Measurements from ENCODE around the gene SALL3.

Gene SALL3

DNA sequence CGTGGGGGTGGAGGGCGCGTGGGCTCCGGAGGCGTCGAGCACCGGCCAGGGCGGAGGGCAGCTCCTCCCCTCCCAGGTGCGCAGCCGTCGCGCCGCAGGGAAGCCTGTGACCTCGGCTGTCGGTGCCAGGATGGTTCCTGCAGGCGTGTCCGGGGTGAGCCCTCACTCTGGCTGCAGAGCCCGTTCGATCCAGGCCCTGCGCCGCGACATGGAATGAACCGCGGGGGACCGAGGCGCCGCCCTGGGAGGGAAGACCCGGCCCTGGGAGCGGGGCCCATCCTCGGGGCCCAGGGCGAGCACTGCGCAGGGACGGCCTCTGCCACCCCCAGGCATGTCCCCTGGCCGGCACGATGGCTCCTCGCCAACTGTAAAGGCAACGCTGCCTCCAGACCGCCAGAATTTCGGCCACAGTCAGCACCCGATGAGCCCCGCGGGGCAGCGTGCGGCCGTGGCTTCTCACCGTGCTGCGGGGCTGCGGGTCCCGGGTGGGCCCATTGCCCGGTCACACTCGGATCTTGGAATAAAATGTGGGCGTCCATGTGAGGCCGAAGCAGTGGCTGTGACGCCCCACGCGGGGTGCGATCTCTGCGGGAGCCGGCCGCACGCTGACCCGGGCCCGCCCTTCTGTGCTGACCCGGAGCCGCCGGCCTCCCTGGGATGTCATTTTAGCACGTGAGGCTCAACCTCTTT, 26.6 kb downstream of the SALL3 start:
- no peak for DNase-seq (ENCODE audit: low spot score)

- DNase-seq (ENCODE audit: low spot score), result no peak
Measured at GRCh38 chr18:79007440-79007839, 27.8 kb downstream of the SALL3 start.

- no peak for DNase-seq (ENCODE audit: low spot score)
Measured at GRCh38 chr18:79008356-79008940, 28.8 kb downstream of the SALL3 start.

DNA sequence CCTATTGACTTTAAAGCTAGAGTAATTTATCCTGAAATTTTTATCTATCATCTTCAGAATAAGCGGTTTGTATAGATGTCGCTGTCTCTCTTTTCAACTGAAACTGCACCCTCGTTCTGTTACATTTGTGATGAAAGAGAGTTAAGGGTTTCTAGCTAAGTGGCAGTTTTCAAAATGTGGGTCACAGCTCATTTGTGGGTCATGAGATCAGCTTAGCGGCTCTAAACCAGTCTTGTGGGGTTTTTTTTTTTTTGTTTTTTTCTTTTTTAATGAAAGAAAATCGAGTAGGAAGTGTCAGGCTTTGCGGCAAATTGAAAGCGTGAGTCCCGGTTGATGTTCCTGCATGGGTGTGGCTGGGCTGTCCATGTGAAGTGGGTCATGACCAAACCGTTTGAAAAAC, 31.2 kb downstream of the SALL3 start:
- DNase-seq (ENCODE audit: low spot score), result no peak

DNA sequence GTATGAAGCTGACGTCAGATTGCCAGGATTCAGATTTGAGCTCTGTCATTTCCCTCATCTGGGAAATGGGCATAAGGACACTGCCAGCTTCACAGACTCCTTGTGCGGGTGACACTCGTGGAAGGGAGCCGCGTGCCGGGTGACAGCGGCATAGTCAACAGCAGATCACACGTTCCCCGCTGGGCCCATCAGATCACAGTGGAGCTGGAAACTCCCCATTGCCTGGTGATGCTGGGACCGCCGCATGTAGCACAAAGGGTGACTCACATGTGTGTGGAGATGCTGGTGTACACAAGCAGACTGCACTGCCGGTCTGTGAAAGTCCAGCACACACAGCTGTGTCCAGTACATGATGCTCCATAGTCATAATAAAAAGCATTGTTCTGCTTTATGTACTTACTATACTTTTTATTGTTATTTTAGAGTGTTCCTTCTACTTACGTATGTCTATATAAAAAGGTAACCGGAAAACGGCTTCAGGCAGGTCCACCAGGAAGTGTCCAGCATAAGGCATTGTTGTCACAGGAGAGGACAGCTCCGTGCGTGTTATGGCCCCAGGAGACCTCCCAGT, 31.8 kb downstream of the SALL3 start:
- no peak for DNase-seq (ENCODE audit: low spot score)

- no peak for DNase-seq (ENCODE audit: low spot score)
Measured at GRCh38 chr18:79013869-79014268, 34.3 kb downstream of the SALL3 start.

- DNase-seq (ENCODE audit: low spot score), result no peak
Measured at GRCh38 chr18:79018911-79019310, 39.3 kb downstream of the SALL3 start.

GRCh38 chr18:79019881-79020280, 40.3 kb downstream of the SALL3 start:
- DNase-seq (ENCODE audit: low spot score), result no peak

- no peak for DNase-seq (ENCODE audit: low spot score)
Measured at GRCh38 chr18:79022603-79023002, 43.0 kb downstream of the SALL3 start.

DNA sequence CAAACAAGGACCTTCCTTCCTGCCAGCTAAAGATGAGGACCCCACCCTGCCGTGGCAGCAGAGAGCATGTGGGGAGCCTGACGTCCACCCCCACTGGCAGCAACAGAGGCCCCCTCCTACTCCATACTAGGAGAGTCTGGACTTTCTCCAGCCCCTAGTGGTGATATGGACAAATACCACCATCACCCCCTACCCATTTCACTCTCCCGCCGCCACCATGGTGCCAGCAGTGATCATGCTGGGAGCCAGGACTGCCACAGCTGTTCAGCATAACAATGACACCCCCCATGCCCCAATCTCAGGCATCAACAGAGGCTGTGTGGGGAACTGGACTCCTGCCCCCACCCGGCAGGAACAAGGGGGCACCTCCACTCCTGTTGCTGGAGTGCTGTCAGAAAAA, 46.9 kb downstream of the SALL3 start:
- DNase-seq (ENCODE audit: low spot score), result no peak

DNA sequence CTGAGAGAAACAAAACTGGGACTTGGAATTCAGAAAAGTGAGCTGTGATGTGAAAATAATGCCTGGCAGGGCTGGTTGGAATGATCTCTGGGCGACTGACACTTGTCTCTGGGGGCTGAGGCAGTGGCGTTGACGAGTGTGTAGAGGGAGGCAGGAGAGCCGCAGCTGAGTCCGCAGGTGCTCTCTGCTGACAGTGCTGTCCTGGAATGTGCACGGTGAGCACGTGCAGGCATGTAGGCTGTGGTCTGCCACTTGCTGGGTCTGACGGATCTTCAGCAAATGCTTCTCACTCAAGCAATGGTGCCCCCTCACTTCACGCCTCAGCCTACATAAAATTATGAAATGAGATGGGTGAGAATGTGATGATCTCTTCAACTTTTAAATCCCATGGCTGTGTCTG, 51.1 kb downstream of the SALL3 start:
- no peak for DNase-seq (ENCODE audit: low spot score)

- no peak for DNase-seq (ENCODE audit: low spot score)
Measured at GRCh38 chr18:79042276-79042675, 62.7 kb downstream of the SALL3 start.

GRCh38 chr18:79043288-79043687, 63.7 kb downstream of the SALL3 start:
- peak; percentile 30 for DNase-seq (ENCODE audit: low spot score)

DNA sequence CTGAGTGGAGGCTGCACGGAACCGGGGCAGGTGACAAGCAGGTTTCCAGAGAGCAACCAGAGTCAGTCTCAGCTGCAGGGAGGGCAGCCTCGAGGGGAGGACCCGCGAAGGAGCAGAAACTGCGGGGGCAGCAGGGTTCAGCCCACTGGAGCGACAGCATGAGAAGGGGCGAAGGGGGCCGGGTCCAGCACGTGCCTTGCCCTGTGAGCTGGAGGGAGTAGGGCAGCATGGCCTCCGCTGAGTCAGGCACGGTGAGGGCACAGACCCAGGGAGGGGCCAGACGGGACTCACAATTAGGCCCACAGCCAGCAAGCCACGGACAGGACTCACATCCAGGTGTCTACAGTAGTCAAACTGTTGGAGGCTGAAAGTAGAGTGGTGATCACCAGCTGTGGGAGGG, 66.9 kb downstream of the SALL3 start:
- no peak for DNase-seq (ENCODE audit: low spot score)

GRCh38 chr18:79047556-79048244, 68.1 kb downstream of the SALL3 start:
- no peak for DNase-seq (ENCODE audit: low spot score)

- no peak for DNase-seq (ENCODE audit: low spot score)
Measured at GRCh38 chr18:79048245-79048632, 68.6 kb downstream of the SALL3 start.

DNA sequence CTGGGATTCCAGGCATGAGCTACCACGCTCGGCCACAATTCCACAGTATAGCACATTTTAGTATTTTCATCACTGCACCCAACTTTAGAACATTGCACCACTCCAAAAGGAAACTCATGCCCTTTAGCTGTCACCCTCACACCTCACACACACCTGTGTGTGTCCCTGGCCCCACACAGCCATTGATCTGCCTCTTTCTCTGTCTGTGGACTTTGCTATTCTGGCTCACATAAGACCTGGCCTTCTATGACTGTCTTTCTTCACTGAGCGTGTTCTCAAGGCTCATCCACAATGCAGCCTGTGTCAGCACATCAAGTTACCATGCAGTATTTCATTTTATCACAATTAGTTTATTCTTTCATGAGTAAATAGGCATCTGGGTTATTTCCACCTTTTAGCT, 69.9 kb downstream of the SALL3 start:
- DNase-seq (ENCODE audit: low spot score), result no peak

Measured in GM03348 (cell line).